Endodermal cell (in vitro differentiated cells): Measurements from ENCODE around the gene DHX40. TPM values are rescaled to one million over a fixed set of nuclear protein-coding genes. Genes with fewer than 3 reads are reported as not detected.
A peak's percentile ranks its signal among the peaks of the same experiment; 100 is the strongest.
"Not testable (repeated sequence)": the region's sequence is repeated elsewhere in the genome, so short reads cannot be mapped to it uniquely, and the experiment has no call there.

ENCODE experiments used
- DNase-seq: peaks from one replicate; pipeline ENCODE4 v3.0.0-alpha.2; 2017
- H3K27ac ChIP-seq: 2 replicates; pipeline ENCODE4 v1.5.1; 2013; ENCODE audit warnings: mild to moderate bottlenecking, low read depth, low read length, moderate library complexity
- H3K27me3 ChIP-seq: 2 replicates; pipeline ENCODE4 v1.6.1; 2013; ENCODE audit warnings: mild to moderate bottlenecking, low read length, moderate library complexity; ENCODE audit not compliant: insufficient read depth, control insufficient read depth, poor library complexity, severe bottlenecking
- H3K36me3 ChIP-seq: 2 replicates; pipeline ENCODE4 v1.7.0; 2013; ENCODE audit warnings: mild to moderate bottlenecking, low read length, moderate library complexity; ENCODE audit not compliant: control insufficient read depth, insufficient read depth
- H3K4me1 ChIP-seq: one replicate; pipeline ENCODE4 v1.7.0; 2013; ENCODE audit warnings: low read length; ENCODE audit not compliant: control insufficient read depth, insufficient read depth
- H3K4me3 ChIP-seq: 2 replicates; pipeline ENCODE4 v1.5.1; 2013; ENCODE audit warnings: mild to moderate bottlenecking, low read length, moderate library complexity
- H3K9ac ChIP-seq: 2 replicates; pipeline ENCODE4 v1.6.1; 2013; ENCODE audit warnings: mild to moderate bottlenecking, low read length, moderate library complexity; ENCODE audit not compliant: poor library complexity, severe bottlenecking; ENCODE audit errors: extremely low read depth
- H3K9me3 ChIP-seq: 2 replicates; pipeline ENCODE4 v1.6.1; 2013; ENCODE audit warnings: mild to moderate bottlenecking, low read length, moderate library complexity; ENCODE audit not compliant: control insufficient read depth
- H3K27ac Mint-ChIP-seq: 2 replicates; pipeline ENCODE4 v1.8.0; 2020; ENCODE audit warnings: mixed read lengths
- H3K27me3 Mint-ChIP-seq: 2 replicates; pipeline ENCODE4 v1.8.0; 2021; ENCODE audit warnings: mild to moderate bottlenecking, mixed read lengths; ENCODE audit not compliant: insufficient read depth
- H3K36me3 Mint-ChIP-seq: 2 replicates; pipeline ENCODE4 v1.8.0; 2020; ENCODE audit warnings: low read depth, mixed read lengths
- H3K4me1 Mint-ChIP-seq: 2 replicates; pipeline ENCODE4 v1.8.0; 2020; ENCODE audit warnings: mixed read lengths
- H3K4me3 Mint-ChIP-seq: 2 replicates; pipeline ENCODE4 v1.8.0; 2020; ENCODE audit warnings: mild to moderate bottlenecking, moderate library complexity, mixed read lengths
- H3K9me3 Mint-ChIP-seq: 2 replicates; pipeline ENCODE4 v1.8.0; 2020; ENCODE audit warnings: mild to moderate bottlenecking, mixed read lengths
- CTCF ChIP-seq: fragments of 200-600 bp; sonication (generic); conservative IDR thresholded peaks from 2 replicates; pipeline ENCODE4 v1.5.0; 2021; ENCODE audit warnings: antibody characterized with exemption, mild to moderate bottlenecking
- WGBS, 2 experiments: methylation state at CpG; one replicate each; pipeline versions ENCODE4 v1.1.5 to v1.1.7; 2013; ENCODE audit warnings: missing lambda C conversion rate in 2 of 2, mixed read lengths in 1 of 2; ENCODE audit not compliant: insufficient coverage in 1 of 2, insufficient read length in 1 of 2; 5-methylcytosine and 5-hydroxymethylcytosine counted together
- total RNA-seq, 2 donors: library from RNA; stranded (reverse); fragmentation: NEBNext Ultra II Directional in 1 of 2; extraction: Animal tissue kit (Norgen Biotek cat#: 25700) in 1 of 2; gene quantifications; 2 replicates in 1 of 2; 3 replicates in 1 of 2; pipeline ENCODE4 v1.2.1, GENCODE V29; 2021

The DHX40 gene
- total RNA-seq, 2 donors from 2014 or later = 32.7 to 36.2 TPM

- no peaks in the 10 kb centered on the region for H3K27me3 ChIP-seq
- Mint-ChIP-seq H3K27ac (no peak overlapping the region), H3K9me3 (no peaks in the 10 kb centered on the region), H3K4me3 (no peak overlapping the region), H3K4me1 (peaks cover 13% of the 10 kb centered on the region), H3K36me3 (no peaks in the 10 kb centered on the region), H3K27me3 (no peaks in the 10 kb centered on the region)
- no peak for DNase-seq
- no peak overlapping the region for H3K4me3 ChIP-seq
- TF ChIP-seq CTCF = no peak
- no peak overlapping the region for H3K9ac ChIP-seq
- 75 to 91% methylated on average over 1 to 5 of the region's 5 CpGs for WGBS, 2 experiments
- H3K36me3 ChIP-seq = no peaks in the 10 kb centered on the region
- no peak overlapping the region for H3K27ac ChIP-seq
- no peaks in the 10 kb centered on the region for H3K9me3 ChIP-seq
- peaks cover 3% of the 10 kb centered on the region for H3K4me1 ChIP-seq
Measured at GRCh38 chr17:59520251-59520650, 45.2 kb upstream of the DHX40 start.

GRCh38 chr17:59521465-59522126 is 43.8 kb upstream of the DHX40 start:
- peaks cover 8% of the 10 kb centered on the region for H3K4me1 ChIP-seq
- DNase-seq = peak; percentile 94
- H3K4me1 Mint-ChIP-seq = peaks cover 9% of the 10 kb centered on the region
- no peak overlapping the region for H3K4me3 Mint-ChIP-seq
- no peaks in the 10 kb centered on the region for H3K27me3 Mint-ChIP-seq
- no peak overlapping the region for H3K27ac ChIP-seq
- H3K9me3 Mint-ChIP-seq = no peaks in the 10 kb centered on the region
- no peak overlapping the region for H3K27ac Mint-ChIP-seq
- H3K4me3 ChIP-seq = no peak overlapping the region
- no peak overlapping the region for H3K9ac ChIP-seq
- no peaks in the 10 kb centered on the region for H3K36me3 Mint-ChIP-seq
- no peaks in the 10 kb centered on the region for H3K36me3 ChIP-seq
- TF ChIP-seq CTCF = peak; percentile 92
- no peaks in the 10 kb centered on the region for H3K9me3 ChIP-seq
- 46 to 60% methylated on average over 4 to 12 of the region's 12 CpGs for WGBS, 2 experiments
- no peaks in the 10 kb centered on the region for H3K27me3 ChIP-seq

GRCh38 chr17:59524930-59525329 is 40.5 kb upstream of the DHX40 start:
- H3K4me1 ChIP-seq, H3K27me3 ChIP-seq, H3K9ac ChIP-seq, H3K4me3 Mint-ChIP-seq, H3K9me3 Mint-ChIP-seq, H3K27ac Mint-ChIP-seq, H3K27ac ChIP-seq, H3K4me3 ChIP-seq, DNase-seq, H3K27me3 Mint-ChIP-seq, H3K36me3 ChIP-seq, H3K36me3 Mint-ChIP-seq, H3K9me3 ChIP-seq: not testable (repeated sequence)
- H3K4me1 Mint-ChIP-seq = peaks cover 16% of the 10 kb centered on the region
- 88 to 91% methylated on average over 1 to 3 of the region's 3 CpGs for WGBS, 2 experiments

- no peak overlapping the region for H3K4me3 ChIP-seq
- H3K27me3 Mint-ChIP-seq = no peaks in the 10 kb centered on the region
- TF ChIP-seq CTCF = no peak
- H3K27ac Mint-ChIP-seq = no peak overlapping the region
- no peak overlapping the region for H3K4me3 Mint-ChIP-seq
- DNase-seq = no peak
- H3K27ac ChIP-seq = no peak overlapping the region
- peaks cover 10% of the 10 kb centered on the region for H3K4me1 ChIP-seq
- H3K36me3 ChIP-seq = no peaks in the 10 kb centered on the region
- peaks cover 16% of the 10 kb centered on the region for H3K4me1 Mint-ChIP-seq
- no peaks in the 10 kb centered on the region for H3K27me3 ChIP-seq
- H3K9me3 Mint-ChIP-seq = no peaks in the 10 kb centered on the region
- H3K9ac ChIP-seq = no peak overlapping the region
- no peaks in the 10 kb centered on the region for H3K36me3 Mint-ChIP-seq
- 92 to 100% methylated on average over 2 of the region's 2 CpGs for WGBS, 2 experiments
- H3K9me3 ChIP-seq = no peaks in the 10 kb centered on the region
Measured at GRCh38 chr17:59525668-59526067, 39.7 kb upstream of the DHX40 start.
